Upper lobe of left lung (tissue), 6 donors: ENCODE measurements around the gene COL9A3. TPM values are rescaled to one million over a fixed set of nuclear protein-coding genes. Genes with fewer than 3 reads are reported as not detected.

Source experiments
- ATAC-seq, 2 donors: fragments of 200-7000 bp; cut with Tn5 transposase; one replicate each; pipeline ENCODE4 v1.9.1; 2022; ENCODE audit warnings: mild to moderate bottlenecking in 2 of 2, moderate library complexity in 2 of 2; ENCODE audit not compliant: low FRiP score in 2 of 2
- DNase-seq, 2 donors: peaks; one replicate each; pipeline ENCODE4 v3.0.0-alpha.2; 2019 to 2020
- H3K27ac ChIP-seq, 4 donors: fragments of 200-600 bp; sonication (generic); one replicate each; pipeline ENCODE4 v1.5.1; 2016 to 2019
- H3K27me3 ChIP-seq, 4 donors: fragments of 200-600 bp; sonication (generic); one replicate each; pipeline ENCODE4 v1.5.1; 2017 to 2019
- H3K36me3 ChIP-seq, 4 donors: fragments of 200-600 bp; sonication (generic); one replicate each; pipeline ENCODE4 v1.5.1; 2016 to 2019
- H3K4me1 ChIP-seq, 4 donors: fragments of 200-600 bp; sonication (generic); one replicate each; pipeline ENCODE4 v1.5.1; 2018 to 2019
- H3K4me3 ChIP-seq, 4 donors: fragments of 200-600 bp; sonication (generic); one replicate each; pipeline ENCODE4 v1.5.1; 2017 to 2019; ENCODE audit warnings: mild to moderate bottlenecking in 2 of 4, moderate library complexity in 1 of 4
- H3K9me3 ChIP-seq, 4 donors: fragments of 200-600 bp; sonication (generic); one replicate each; pipeline ENCODE4 v1.5.1; 2018 to 2019
- CTCF ChIP-seq, 6 experiments: fragments of 450-650 bp in 4 of 6; fragments of 200-600 bp in 2 of 6; sonication (generic) in 2 of 6; IDR thresholded peaks; one replicate each; pipeline ENCODE4 v1.5.1; 2016 to 2019; ENCODE audit warnings: antibody characterized with exemption in 6 of 6
- EP300 ChIP-seq, 4 donors: sonication (generic); formaldehyde crosslinking; IDR thresholded peaks; one replicate each; pipeline ENCODE4 v1.5.1; 2017; ENCODE audit warnings: antibody characterized with exemption in 4 of 4, control low read depth in 2 of 4
- POLR2A ChIP-seq, 4 donors: fragments of 450-650 bp; IDR thresholded peaks; one replicate each; pipeline ENCODE4 v1.5.1; 2016 to 2017; ENCODE audit warnings: antibody characterized with exemption in 4 of 4, mild to moderate bottlenecking in 2 of 4
- POLR2AphosphoS5 ChIP-seq, 2 donors: sonication (generic); formaldehyde crosslinking; IDR thresholded peaks; one replicate each; pipeline ENCODE4 v1.5.1; 2017; ENCODE audit warnings: antibody characterized with exemption in 2 of 2
- WGBS, 2 donors: methylation state at CpG; one replicate each; pipeline ENCODE4 v1.1.5; 2017 to 2018; 5-methylcytosine and 5-hydroxymethylcytosine counted together
- total RNA-seq, 6 donors: library from RNA; depleted of rRNA in 4 of 6; stranded (reverse); fragments of >200 nt in 4 of 6; gene quantifications; one replicate each; pipeline versions ENCODE4 v1.1.0 to v1.2.1, GENCODE V29; 2016 to 2021
- donor health status: DM: no; HTN: no; CAD: no; lungs with moderate emphysema.
- donor health status: DM: no; HTN: yes; CAD: no; lungs with severe emphysema.

Gene COL9A3
- total RNA-seq, 6 donors from 2014 or later = 0.57 to 8.4 (median 2.1) TPM; not detected in 1

- no peak overlapping the region for H3K27ac ChIP-seq
- no peak overlapping the region for H3K4me3 ChIP-seq
- no peaks in the 10 kb centered on the region for H3K36me3 ChIP-seq
- H3K9me3 ChIP-seq = no peaks in the 10 kb centered on the region
- TF ChIP-seq EP300 (IDR thresholded peaks at IDR 0.05) = no peak
- TF ChIP-seq CTCF (IDR thresholded peaks at IDR 0.05) = no peak
- TF ChIP-seq POLR2AphosphoS5 (IDR thresholded peaks at IDR 0.05) = no peak
- TF ChIP-seq POLR2A (IDR thresholded peaks at IDR 0.05) = no peak
- ATAC-seq = no peak
- peaks cover 12 to 32% (median 18%) of the 10 kb centered on the region in 4 donors for H3K4me1 ChIP-seq
- peak in 1 of 2 donors; percentile 71 for DNase-seq
- no peaks in the 10 kb centered on the region for H3K27me3 ChIP-seq
- WGBS, 2 donors = 82 to 85% methylated on average over 24 to 51 of the region's 52 CpGs
Measured at GRCh38 chr20:62835931-62836861, 19.3 kb downstream of the COL9A3 start.

GRCh38 chr20:62836967-62837490, 20.2 kb downstream of the COL9A3 start:
- no peak for ATAC-seq
- H3K27me3 ChIP-seq = no peaks in the 10 kb centered on the region
- 93 to 95% methylated on average over 18 to 19 of the region's 19 CpGs for WGBS, 2 donors
- no peak overlapping the region for H3K4me3 ChIP-seq
- no peaks in the 10 kb centered on the region for H3K9me3 ChIP-seq
- no peaks in the 10 kb centered on the region for H3K36me3 ChIP-seq
- peaks cover 6 to 23% (median 13%) of the 10 kb centered on the region in 4 donors for H3K4me1 ChIP-seq
- no peak for DNase-seq
- H3K27ac ChIP-seq = no peak overlapping the region
- TF ChIP-seq CTCF (IDR thresholded peaks at IDR 0.05) (no peak), POLR2A (IDR thresholded peaks at IDR 0.05) (no peak), EP300 (IDR thresholded peaks at IDR 0.05) (no peak), POLR2AphosphoS5 (IDR thresholded peaks at IDR 0.05) (no peak)

- H3K27me3 ChIP-seq = no peaks in the 10 kb centered on the region
- DNase-seq = no peak
- H3K9me3 ChIP-seq = no peaks in the 10 kb centered on the region
- 84 to 87% methylated on average over 8 of the region's 8 CpGs for whole genome bisulfite sequencing, 2 donors
- H3K27ac ChIP-seq = no peak overlapping the region
- ATAC-seq = no peak
- no peaks in the 10 kb centered on the region for H3K36me3 ChIP-seq
- peaks cover 0 to 16% (median 5%) of the 10 kb centered on the region in 4 donors for H3K4me1 ChIP-seq
- TF ChIP-seq EP300 (IDR thresholded peaks at IDR 0.05) (no peak), POLR2A (IDR thresholded peaks at IDR 0.05) (no peak), POLR2AphosphoS5 (IDR thresholded peaks at IDR 0.05) (no peak), CTCF (IDR thresholded peaks at IDR 0.05) (no peak)
- H3K4me3 ChIP-seq = no peak overlapping the region
Measured at GRCh38 chr20:62837790-62838127, 20.9 kb downstream of the COL9A3 start.

- 65 to 74% methylated on average over 24 to 27 of the region's 27 CpGs for WGBS, 2 donors
- DNase-seq = peak in 1 of 2 donors; percentile 66
- no peaks in the 10 kb centered on the region for H3K27me3 ChIP-seq
- no peaks in the 10 kb centered on the region for H3K9me3 ChIP-seq
- peak in 1 of 2 donors; percentile 46 for ATAC-seq
- TF ChIP-seq POLR2AphosphoS5 (IDR thresholded peaks at IDR 0.05) (no peak), POLR2A (IDR thresholded peaks at IDR 0.05) (no peak), CTCF (IDR thresholded peaks at IDR 0.05) (no peak), EP300 (IDR thresholded peaks at IDR 0.05) (no peak)
- no peak overlapping the region for H3K4me3 ChIP-seq
- no peaks in the 10 kb centered on the region for H3K36me3 ChIP-seq
- peaks cover 0 to 10% (median 1%) of the 10 kb centered on the region in 4 donors for H3K4me1 ChIP-seq
- H3K27ac ChIP-seq = no peak overlapping the region
Measured at GRCh38 chr20:62838128-62838891, 21.5 kb downstream of the COL9A3 start.
